ENCODE data around the gene CCNF.

The CCNF gene

DNA sequence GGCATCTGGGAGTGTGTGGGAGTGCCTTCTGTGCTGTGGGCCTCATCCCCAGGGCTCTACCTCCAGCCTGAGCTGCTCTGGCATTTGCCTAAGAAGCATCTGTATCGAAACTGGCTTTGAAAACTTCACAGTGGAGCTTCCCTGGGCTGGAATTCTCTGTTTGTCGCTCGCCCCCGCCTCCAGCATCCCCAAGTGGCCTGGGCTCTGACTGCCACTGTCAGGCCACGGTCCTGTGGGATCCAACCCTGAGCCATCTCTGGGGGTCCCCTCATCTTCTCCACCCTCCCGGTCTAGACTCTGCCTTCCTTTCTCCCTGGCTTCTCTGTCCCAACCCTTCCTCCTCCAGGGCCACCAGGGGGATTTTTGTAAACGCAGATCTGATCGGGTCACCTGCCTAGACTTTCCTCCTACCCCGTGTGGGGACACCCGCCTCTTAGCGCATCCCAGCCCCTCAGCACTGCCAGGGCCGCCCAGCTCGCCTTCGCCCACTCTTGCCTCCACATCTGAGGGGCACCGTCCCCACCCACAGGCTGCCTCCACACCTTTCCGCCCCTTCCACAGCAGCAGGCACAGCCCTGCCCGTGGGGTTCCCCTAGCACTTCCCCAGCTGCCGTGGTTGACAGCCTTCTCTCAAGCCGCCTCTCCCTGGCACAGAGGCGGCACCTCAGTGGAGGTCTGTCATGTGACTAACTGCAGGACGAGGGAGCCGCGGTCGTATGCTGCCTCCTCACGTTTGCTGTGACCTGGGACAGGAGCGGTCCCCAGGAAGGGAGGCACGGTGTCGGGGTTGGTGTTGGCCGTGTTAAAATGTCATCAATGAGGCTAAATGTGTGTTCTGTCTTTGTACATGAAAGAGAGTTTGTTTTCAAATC is 57.6 kb downstream of the CCNF start:
- peak; percentile 84 for DNase-seq

DNA sequence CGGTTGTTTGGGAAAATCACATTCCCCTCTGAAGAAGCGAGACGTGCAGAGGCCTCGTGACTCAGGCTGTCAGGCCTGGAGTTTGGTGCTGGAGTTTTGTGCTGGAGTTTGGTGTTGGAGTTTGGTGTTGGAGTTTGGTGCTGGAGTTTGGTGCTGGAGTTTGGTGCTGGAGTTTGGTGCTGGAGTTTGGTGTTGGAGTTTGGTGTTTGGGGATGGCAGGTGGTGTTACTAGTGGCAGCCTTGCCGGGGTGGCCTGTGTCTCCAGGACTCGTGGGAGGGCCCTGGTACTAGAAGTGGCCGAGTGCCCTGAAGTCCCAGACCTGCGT is 58.2 kb downstream of the CCNF start:
- no peak for DNase-seq

- no peak for DNase-seq
These were observed 58.8 kb downstream of the CCNF start for GRCh38 chr16:2487903-2488531.

- no peak for DNase-seq
These were observed 60.3 kb downstream of the CCNF start for GRCh38 chr16:2489581-2489980.

- no peak for DNase-seq
These were observed 61.2 kb downstream of the CCNF start for GRCh38 chr16:2490190-2491105.

DNA sequence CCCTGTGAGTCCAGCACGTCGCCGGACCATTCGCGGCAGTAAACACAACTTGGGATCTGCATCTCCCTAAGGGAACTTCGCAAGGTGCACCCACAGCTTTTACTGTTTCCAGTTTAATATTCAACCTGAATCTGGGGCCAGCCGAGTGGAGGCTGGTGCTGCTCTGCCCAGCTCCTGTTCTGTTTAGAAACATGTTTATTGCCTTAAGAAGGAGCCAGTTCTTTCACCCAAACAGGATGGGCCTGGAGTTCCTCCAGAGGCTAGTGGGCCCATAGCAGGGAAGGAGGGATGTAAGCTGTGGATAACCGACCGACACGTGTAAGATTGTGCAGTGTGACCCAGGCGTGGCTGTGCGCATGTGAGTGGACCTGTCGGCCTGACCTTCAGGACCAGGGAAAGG is 63.0 kb downstream of the CCNF start:
- DNase-seq: no peak

- no peak for DNase-seq
These were observed 64.4 kb downstream of the CCNF start for GRCh38 chr16:2493605-2494004.

GRCh38 chr16:2494616-2495015 is 65.4 kb downstream of the CCNF start:
- no peak for DNase-seq

DNA sequence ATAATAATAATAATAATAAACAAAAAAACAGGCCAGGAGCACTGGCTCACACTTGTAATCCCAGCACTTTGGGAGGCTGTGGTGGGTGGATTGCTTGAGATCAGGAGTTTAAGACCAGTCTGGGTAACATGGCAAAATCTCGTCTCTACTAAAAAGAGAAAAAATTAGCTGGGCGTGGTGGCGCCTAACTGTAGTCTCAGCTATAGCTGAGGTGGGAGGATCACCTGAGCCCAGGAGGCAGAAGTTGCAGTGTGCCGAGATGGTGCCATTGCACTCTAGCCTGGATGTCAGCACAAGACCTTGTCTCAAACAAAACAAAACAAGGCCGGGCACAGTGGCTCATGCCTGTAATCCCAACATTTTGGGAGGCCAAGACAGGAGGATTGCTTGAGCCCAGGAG is 65.8 kb downstream of the CCNF start:
- no peak for DNase-seq

- DNase-seq: no peak
These were observed 67.2 kb downstream of the CCNF start for GRCh38 chr16:2496223-2497115.

DNA sequence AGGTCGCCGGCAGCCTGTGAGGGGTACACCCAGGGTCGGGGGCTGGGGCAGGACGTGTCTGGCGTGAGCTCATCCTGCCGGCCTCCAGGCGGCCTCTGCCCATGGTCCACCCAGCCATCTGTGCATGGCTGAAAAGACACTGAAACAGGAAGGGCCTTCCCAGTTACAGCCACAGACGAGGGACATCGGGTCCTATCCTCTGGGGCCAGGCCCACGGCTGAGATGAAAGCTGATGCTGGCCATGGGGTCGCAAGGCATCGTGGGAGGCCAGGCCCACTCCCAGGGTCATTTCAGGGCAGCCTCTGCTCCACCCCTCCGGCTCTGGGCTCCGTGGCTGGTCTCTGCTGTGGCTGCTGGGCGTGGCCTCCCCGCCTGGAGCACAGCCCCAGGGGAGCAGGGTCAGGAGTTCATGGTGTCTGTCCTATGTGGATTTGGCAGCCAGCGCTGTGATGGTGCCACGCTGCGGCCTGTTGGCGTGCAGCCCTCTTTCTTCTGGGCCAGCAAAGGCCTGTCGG is 67.9 kb downstream of the CCNF start:
- no peak for DNase-seq

DNA sequence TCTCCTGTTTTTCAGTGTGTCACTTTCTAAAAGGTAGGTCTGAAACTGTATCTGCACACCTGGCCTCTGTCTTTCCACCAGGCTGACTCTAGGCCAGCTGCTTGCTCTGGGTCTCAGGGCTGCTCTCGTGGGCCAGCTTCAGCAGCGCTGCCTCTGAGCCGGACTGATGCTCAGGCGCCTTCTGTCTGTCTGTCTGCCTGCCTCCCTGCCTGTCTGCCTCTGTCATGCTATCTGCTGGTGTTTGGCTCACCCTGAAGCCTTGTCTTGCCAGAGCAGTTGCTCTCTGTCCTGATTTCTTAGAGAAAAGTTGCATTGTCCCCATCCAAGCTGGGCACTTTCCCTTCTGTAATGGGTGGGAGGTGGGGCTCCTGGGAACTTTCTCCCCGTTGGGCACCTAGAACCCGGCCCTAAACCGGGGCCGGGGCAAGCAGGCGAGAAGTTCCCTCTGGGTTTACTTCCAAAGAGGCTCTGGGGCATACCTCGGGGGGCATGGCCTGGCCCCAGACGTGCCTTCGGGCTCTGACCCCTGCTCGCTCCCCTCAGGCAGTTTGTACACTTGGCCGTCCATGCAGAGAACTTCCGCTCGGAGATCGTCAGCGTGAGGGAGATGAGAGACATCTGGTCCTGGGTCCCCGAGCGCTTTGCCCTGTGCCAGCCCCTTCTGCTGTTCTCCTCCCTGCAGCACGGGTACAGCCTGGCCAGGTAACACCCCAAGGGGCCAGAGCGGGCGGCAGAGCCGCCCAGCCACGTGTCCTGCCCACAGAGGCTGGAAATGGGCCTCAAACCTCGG is 68.6 kb downstream of the CCNF start:
- no peak for DNase-seq

DNA sequence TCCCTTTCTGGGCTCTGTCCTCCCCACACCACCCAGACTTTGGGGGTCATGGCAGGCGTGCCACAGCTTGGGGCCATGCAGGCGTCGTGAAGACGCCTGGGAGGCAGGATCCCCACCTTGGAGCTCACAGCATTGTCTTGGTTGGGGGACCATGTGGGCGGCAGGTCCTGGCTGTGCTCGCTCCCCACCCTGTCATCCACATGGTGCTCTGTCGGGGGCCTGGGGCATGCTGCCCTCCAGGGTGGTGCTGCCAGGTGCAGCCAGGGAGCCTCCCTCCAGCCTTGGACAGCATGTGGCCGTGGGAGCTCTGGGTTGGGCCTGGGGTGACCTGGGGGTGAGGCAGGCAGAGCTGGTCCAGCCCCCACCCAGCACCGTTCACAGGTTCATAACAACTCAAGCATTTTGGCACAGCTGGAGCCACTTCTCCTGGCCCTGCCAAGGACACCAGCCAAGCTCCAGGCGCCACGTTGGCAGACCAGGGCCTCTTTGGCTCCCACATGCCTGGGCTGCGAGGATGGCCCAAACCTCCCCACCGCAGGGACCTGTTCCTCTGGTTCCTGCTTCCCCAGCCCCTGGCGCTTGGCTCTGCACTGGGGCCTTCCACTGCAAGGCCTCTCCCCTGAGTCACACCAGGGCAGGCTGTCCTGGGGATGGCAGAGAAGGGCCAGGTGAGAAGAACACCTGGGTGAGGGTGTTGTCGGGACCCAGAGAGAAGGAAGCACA is 69.4 kb downstream of the CCNF start:
- DNase-seq: no peak

GRCh38 chr16:2499454-2499853 is 70.2 kb downstream of the CCNF start:
- DNase-seq: no peak

DNA sequence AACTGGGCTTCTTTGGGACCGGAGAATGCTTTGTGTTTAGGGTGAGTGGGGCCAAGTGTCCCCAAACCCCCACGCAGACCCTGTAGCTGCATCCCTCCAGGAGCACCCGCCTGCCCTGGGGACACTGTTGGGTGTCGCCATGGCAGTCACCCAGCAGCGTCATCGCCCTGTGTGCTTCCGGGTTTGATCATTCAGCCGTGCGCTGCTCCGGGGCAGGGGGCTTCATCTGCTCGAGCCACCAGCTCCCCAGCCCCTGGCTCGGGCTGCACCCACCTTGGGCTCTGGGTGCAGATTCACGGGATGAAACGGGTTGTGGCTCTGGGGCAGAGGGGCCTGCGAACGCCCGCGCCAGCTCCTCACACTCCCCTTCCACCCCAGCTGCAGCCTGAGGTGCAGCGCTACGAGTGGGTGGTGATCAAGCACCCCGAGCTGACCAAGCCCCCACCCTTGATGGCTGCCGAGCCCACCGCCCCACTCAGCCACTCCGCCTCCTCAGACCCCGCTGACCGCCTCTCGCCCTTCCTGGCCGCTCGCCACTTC is 70.7 kb downstream of the CCNF start:
- no peak for DNase-seq

DNA sequence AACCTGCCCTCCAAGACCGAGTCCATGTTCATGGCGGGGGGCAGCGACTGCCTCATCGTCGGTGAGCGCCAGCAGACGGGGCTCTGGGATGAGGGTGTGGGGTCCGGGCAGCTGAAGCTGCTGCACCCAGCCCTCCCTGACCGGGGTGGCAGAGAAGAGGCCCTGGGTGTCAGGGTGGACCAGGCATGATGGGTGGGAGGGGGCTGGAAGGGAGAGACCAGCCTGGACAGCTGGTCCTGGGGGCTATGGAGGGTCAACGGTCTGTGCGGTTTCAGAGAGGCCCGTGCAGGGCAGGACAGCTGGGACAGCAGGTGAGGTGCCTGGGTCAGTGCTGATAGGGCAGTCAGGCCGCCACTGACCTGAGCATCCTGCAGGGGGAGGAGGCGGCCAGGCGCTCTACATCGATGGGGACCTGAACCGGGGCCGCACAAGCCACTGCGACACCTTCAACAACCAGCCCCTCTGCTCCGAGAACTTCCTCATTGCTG is 71.2 kb downstream of the CCNF start:
- DNase-seq: no peak

GRCh38 chr16:2500918-2501750 is 71.9 kb downstream of the CCNF start:
- peak; percentile 83 for DNase-seq

DNA sequence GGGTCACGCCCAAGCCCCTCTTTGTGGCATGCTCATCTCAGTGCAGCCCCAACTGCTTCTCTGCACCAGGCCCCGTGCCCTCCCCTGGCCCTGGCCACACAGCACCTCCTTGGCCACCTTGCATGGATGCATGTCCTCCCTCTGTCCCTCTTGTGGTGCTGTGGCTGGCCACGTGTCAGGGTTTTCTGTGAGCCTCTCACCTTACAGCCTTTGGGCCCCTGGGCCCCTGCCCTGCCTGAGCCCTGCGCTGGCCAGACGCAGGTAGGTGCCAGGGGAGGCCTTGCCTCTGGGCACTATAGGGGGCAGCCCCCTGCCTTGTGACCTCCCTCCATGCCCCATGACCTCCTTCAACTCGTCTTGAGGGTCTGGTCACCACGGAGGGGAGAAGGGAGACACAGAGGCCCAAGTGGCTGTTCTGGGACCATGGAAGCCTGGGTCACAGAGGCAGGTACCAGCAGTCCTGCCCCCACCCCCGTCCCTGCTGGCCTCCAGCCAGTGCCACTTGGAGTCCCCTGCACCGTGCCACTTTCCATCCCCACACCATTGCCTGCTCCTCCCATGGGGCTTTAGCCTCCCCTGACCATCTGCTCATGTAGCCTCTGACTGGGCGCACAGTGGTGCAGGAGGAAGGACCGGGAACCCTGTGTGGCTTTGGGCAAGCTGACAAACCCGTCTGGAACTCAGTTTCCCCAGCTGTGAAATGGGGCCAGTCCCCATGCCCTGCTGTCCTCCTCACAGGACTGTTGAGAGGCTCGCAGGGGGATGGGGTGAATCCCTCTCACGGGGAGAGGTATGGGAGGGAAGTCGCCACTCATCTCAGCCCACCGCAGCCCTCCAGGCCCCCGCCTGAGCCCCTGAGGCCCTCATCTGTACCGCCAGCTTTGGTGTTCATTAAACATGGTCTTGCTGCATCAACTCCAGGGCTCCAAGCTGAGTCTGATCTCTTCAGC is 73.0 kb downstream of the CCNF start:
- no peak for DNase-seq

Data from CD4-positive, alpha-beta T cell treated with Interleukin-6 for 4 hours (primary cell).